ENCODE results near the gene THSD8.

DNA sequence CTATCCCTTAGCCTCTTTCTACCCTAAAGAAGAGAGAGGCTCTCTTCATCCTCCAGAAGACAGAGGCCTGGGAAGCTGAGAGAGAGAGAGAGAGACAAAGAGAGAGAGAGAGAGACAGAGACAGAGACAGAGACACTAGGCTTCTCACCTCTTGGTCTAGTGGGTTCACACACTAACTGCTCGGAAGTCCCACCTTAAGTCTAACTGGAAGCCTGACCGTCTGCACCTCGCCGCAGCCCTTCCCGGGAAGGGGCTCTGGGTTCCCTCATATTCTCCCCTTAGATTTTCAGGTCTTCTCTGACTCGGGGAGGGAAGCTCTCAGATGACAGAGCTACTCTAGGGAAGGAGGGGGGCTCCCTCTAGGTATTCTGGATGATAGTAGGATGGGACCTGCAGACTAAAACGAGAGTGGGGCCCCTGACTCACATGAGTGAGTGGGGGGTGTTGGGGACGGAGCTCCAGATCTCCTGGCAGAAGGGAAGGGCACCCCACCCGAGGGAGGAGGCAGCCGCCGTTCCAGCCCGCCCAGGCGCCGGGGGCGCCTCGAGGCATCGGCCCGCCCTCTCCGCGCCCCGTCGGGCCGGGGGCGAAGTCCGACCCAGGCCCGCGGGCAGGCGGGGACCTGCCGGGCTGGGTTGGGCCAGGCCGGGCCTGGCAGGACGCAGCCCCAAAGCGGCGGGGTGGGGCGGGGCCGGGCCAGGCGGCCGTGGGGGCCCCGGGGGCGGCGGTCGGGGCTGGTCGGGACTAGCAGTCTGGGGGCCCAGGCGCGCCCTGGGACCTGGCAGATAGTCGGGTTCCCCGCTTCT, 12.6 kb upstream of the THSD8 start:
- TF ChIP-seq POLR2A (IDR thresholded peaks at IDR 0.05; ENCODE audit: extremely low read depth, insufficient read length) (no peak), MYC (IDR thresholded peaks at IDR 0.05; ENCODE audit: low read depth, low read length) (no peak), MAX (IDR thresholded peaks at IDR 0.05; ENCODE audit: low read depth, low read length) (no peak)
- TF ChIP-seq, protein P1, sequence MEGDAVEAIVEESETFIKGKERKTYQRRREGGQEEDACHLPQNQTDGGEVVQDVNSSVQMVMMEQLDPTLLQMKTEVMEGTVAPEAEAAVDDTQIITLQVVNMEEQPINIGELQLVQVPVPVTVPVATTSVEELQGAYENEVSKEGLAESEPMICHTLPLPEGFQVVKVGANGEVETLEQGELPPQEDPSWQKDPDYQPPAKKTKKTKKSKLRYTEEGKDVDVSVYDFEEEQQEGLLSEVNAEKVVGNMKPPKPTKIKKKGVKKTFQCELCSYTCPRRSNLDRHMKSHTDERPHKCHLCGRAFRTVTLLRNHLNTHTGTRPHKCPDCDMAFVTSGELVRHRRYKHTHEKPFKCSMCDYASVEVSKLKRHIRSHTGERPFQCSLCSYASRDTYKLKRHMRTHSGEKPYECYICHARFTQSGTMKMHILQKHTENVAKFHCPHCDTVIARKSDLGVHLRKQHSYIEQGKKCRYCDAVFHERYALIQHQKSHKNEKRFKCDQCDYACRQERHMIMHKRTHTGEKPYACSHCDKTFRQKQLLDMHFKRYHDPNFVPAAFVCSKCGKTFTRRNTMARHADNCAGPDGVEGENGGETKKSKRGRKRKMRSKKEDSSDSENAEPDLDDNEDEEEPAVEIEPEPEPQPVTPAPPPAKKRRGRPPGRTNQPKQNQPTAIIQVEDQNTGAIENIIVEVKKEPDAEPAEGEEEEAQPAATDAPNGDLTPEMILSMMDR (IDR thresholded peaks at IDR 0.05; ENCODE audit: low read depth, low read length): no peak
